Endothelial cell of umbilical vein (primary cell): ENCODE results near the gene NEU3. TPM values are rescaled to one million over a fixed set of nuclear protein-coding genes. Genes with fewer than 3 reads are reported as not detected.

Experiments
- BruUV-seq: library from RNA; stranded (reverse); fragments of 400-500 nt; replicated peaks from 2 replicates; lab custom pipeline; 2021; lab: Mats Ljungman, UMichigan
- CTCF ChIA-PET: fragments of 300-600, 350-600 bp; sonication (Branson Sonifier 250); formaldehyde crosslinking; loops from one replicate; lab custom pipeline; 2021; ENCODE audit warnings: antibody characterized with exemption, inconsistent platforms; lab: Charles Lee
- POLR2A ChIA-PET: fragments of 300-600, 350-600 bp; sonication (Branson Sonifier 250); formaldehyde crosslinking; loops from one replicate; lab custom pipeline; 2021; ENCODE audit warnings: antibody characterized with exemption, inconsistent platforms; lab: Charles Lee
- DNase-seq: peaks from one replicate; pipeline ENCODE4 v3.0.0-alpha.2; 2011; ENCODE audit warnings: low read depth, low spot score
- FAIRE-seq: peaks from 2 replicates; lab custom pipeline; 2011; peaks lifted over from hg19 to GRCh38; lab: Jason Lieb, UNC
- H2AFZ ChIP-seq: 2 replicates; pipeline ENCODE4 v1.6.0; 2012; ENCODE audit warnings: low read depth, low read length, control low read depth, inconsistent platforms
- H3K27ac ChIP-seq: 2 replicates; pipeline ENCODE4 v1.5.1; 2011; ENCODE audit warnings: low read depth, mild to moderate bottlenecking, control low read depth, low read length, moderate library complexity; ENCODE audit not compliant: insufficient read depth
- H3K27me3 ChIP-seq, 2 experiments: 2 replicates each; pipeline versions ENCODE4 v1.6.0 to v1.6.1; 2011; ENCODE audit warnings: low read length in 2 of 2, mixed read lengths in 1 of 2; ENCODE audit not compliant: control insufficient read depth in 2 of 2, insufficient read depth in 2 of 2
- H3K36me3 ChIP-seq, 2 experiments: 2 replicates in 1 of 2; 3 replicates in 1 of 2; pipeline ENCODE4 v1.5.1; 2011; ENCODE audit warnings: low read length in 2 of 2, mild to moderate bottlenecking in 1 of 2, moderate library complexity in 1 of 2; ENCODE audit not compliant: control insufficient read depth in 2 of 2, insufficient read depth in 2 of 2; ENCODE audit errors: extremely low read depth in 1 of 2
- H3K4me1 ChIP-seq: 3 replicates; pipeline ENCODE4 v1.5.1; 2011; ENCODE audit warnings: mild to moderate bottlenecking, low read length; ENCODE audit not compliant: control insufficient read depth, insufficient read depth; ENCODE audit errors: extremely low read depth
- H3K4me2 ChIP-seq: 2 replicates; pipeline ENCODE4 v1.6.1; 2011; ENCODE audit warnings: low read length, control low read depth, mixed read lengths; ENCODE audit not compliant: insufficient read depth
- H3K4me3 ChIP-seq, 3 experiments: fragments of 200-600 bp in 1 of 3; sonication (generic), shearing (Covaris generic) in 1 of 3; replicated peaks in 1 of 3; 2 replicates each; pipeline ENCODE4 v1.5.1; 2011 to 2016; ENCODE audit warnings: control low read depth in 3 of 3, low read length in 3 of 3, mild to moderate bottlenecking in 2 of 3, inconsistent platforms in 1 of 3, low read depth in 1 of 3, moderate library complexity in 1 of 3; ENCODE audit not compliant: insufficient read depth in 1 of 3
- H3K79me2 ChIP-seq: 2 replicates; pipeline ENCODE4 v1.6.0; 2012; ENCODE audit warnings: low read length, inconsistent platforms; ENCODE audit not compliant: control insufficient read depth, insufficient read depth
- H3K9ac ChIP-seq: replicated peaks from 2 replicates; pipeline ENCODE3; 2011; ENCODE audit warnings: low read length, control low read depth; ENCODE audit not compliant: insufficient read depth; ENCODE audit errors: extremely low read depth
- H3K9me1 ChIP-seq: replicated peaks from 3 replicates; pipeline ENCODE4 v1.6.0; 2011; ENCODE audit warnings: mild to moderate bottlenecking, low read length; ENCODE audit not compliant: control insufficient read depth, insufficient read depth; ENCODE audit errors: extremely low read depth
- H3K9me3 ChIP-seq: replicated peaks from 2 replicates; pipeline ENCODE4 v1.5.1; 2012; ENCODE audit warnings: low read length, inconsistent platforms; ENCODE audit not compliant: control insufficient read depth, insufficient read depth
- H4K20me1 ChIP-seq: replicated peaks from 2 replicates; pipeline ENCODE3; 2011; ENCODE audit warnings: mild to moderate bottlenecking, low read length; ENCODE audit not compliant: control insufficient read depth, insufficient read depth; ENCODE audit errors: extremely low read depth
- FOS ChIP-seq: IDR thresholded peaks from 2 replicates; pipeline ENCODE4 v1.6.1; 2011; ENCODE audit warnings: mild to moderate bottlenecking, low read length, moderate library complexity, borderline replicate concordance; ENCODE audit not compliant: insufficient read depth
- GATA2 ChIP-seq: IDR thresholded peaks from 2 replicates; pipeline ENCODE4 v1.7.0; 2011; ENCODE audit warnings: low read depth, mild to moderate bottlenecking, moderate library complexity, mixed read lengths, low read length; ENCODE audit not compliant: insufficient read length, insufficient read depth
- JUN ChIP-seq: IDR thresholded peaks from 2 replicates; pipeline ENCODE4 v1.6.1; 2011; ENCODE audit warnings: borderline replicate concordance, low read depth; ENCODE audit not compliant: insufficient read length, insufficient read depth
- MYC ChIP-seq: IDR thresholded peaks from one replicate; pipeline ENCODE4 v1.6.1; 2011; ENCODE audit warnings: mild to moderate bottlenecking, low read depth, low read length
- POLR2A ChIP-seq: IDR thresholded peaks from 2 replicates; pipeline ENCODE4 v1.6.1; 2012; ENCODE audit warnings: low read depth, mild to moderate bottlenecking, control low read depth, low read length
- POLR2AphosphoS5 ChIP-seq: IDR thresholded peaks from 2 replicates; pipeline ENCODE4 v1.6.1; 2012; ENCODE audit warnings: low read depth, mild to moderate bottlenecking, control low read depth, low read length, moderate library complexity; ENCODE audit not compliant: insufficient read depth
- dilution Hi-C: fragments of 300-500 bp; cut with MboI; formaldehyde crosslinking; loops from one replicate; pipeline ENCODE4 v1.15.0; 2019; ENCODE audit warnings: low sequenced_read_pairs; ENCODE audit not compliant: extremely low pct_ligation_motif_present
- intact Hi-C: fragments of 100-400 bp; cut with micrococcal nuclease; formaldehyde crosslinking; loops from one replicate; pipeline ENCODE4 v1.10.0; 2022
- polyA plus RNA-seq, 4 experiments: library from polyadenylated mRNA; depleted of rRNA in 3 of 4; stranded (reverse) in 3 of 4; unstranded in 1 of 4; fragments of >200 nt; gene quantifications; 2 replicates each; pipeline versions ENCODE4 v1.2.1 to v1.2.3, GENCODE V29; 2011 to 2012; ENCODE audit warnings: missing spikeins in 1 of 4
- total RNA-seq: library from RNA; stranded (reverse); gene quantifications from 2 replicates; pipeline ENCODE4 v1.2.3, GENCODE V29; 2021
- TF ChIP-seq, protein P1 (sequence below): IDR thresholded peaks from 2 replicates; pipeline ENCODE4 v1.6.1; 2011; ENCODE audit not compliant: insufficient read depth, insufficient read length
- TF ChIP-seq, protein P2 (sequence below), 2 donors: IDR thresholded peaks; 1 replicate in 1 of 2; 2 replicates in 1 of 2; pipeline ENCODE4 v1.5.1; 2011; ENCODE audit warnings: low read length in 2 of 2, mild to moderate bottlenecking in 2 of 2, moderate library complexity in 2 of 2, control low read depth in 1 of 2, inconsistent platforms in 1 of 2, low read depth in 1 of 2; ENCODE audit not compliant: insufficient read depth in 1 of 2; ENCODE audit errors: extremely low read depth in 1 of 2

NEU3 gene
- total and polyA plus RNA-seq, 2 donors (not counting 3 experiments of a cell fraction or from before 2014, with no cell fraction given) = 5.9 to 7.0 TPM

DNA sequence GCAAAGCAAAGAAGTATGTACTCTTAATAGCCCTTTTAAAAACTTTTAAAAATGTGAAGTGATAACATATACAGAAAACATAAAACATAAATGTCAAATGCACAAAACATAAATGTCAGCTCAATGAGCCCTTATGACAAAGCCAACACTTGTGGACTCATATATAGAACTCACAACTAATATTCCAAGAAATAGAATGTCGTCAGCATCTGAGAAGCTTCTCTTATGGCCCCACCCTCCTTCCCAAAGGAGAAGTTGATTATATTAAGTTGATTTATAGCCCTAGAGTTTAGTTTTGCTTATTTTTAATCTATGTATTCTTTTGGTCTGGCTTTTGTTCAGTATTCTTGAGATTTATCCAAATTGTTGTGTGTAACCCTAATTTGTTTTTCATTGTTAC lies 13.8 kb downstream of the NEU3 start:
- H3K27me3 ChIP-seq = no peaks in the 10 kb centered on the region
- peaks cover 0 to 11% of the 10 kb centered on the region in 2 experiments for H3K36me3 ChIP-seq
- H3K9me3 ChIP-seq = no peaks in the 10 kb centered on the region
- CTCF ChIA-PET = interaction anchor here (1.7 to 2.6 kb wide), 3 partner anchors 14 to 73 kb away, joined by 5 to 9 read pairs (median 9); partner anchors contain the start of gene NEU3
- no peak overlapping the region for H3K4me2 ChIP-seq
- H3K27ac ChIP-seq = no peak overlapping the region
- dilution Hi-C loops (loop anchor here (25.0 kb wide), 1 partner anchor 90 kb away; no protein-coding TSS in a partner anchor), intact Hi-C loops (no loop called here)
- POLR2A ChIA-PET = no interaction called here
- H3K4me1 ChIP-seq = no peaks in the 10 kb centered on the region
- DNase-seq (no peak), FAIRE-seq (no peak)
- H3K9me1 ChIP-seq = no peaks in the 10 kb centered on the region
- no peak overlapping the region for H3K4me3 ChIP-seq
- no peak overlapping the region for H2AFZ ChIP-seq
- no peaks in the 10 kb centered on the region for H3K79me2 ChIP-seq
- no peak overlapping the region for H3K9ac ChIP-seq
- TF ChIP-seq, protein P1, sequence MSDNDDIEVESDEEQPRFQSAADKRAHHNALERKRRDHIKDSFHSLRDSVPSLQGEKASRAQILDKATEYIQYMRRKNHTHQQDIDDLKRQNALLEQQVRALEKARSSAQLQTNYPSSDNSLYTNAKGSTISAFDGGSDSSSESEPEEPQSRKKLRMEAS = no peak
- no peak for TF ChIP-seq POLR2AphosphoS5
- no peaks in the 10 kb centered on the region for H4K20me1 ChIP-seq
- BruUV-seq = no TSS peak

DNA sequence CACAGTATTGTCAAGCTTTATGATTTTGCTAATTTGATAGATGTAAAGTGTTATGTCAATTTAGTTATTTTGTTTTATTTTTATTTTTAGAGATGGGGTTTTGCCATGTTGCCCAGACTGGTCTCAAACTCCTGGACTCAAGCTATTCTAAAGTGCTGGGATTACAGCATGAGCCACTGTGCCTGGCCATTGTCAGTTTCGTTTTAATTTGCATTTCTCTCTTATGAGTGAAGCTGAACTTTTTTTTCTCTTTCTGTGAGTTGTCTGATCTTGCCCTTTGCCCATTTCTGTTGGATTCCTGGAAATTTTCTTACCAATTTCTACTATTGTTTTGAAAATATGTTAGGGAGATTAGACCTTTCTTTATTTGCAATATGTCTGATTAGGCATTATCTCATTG lies 15.5 kb downstream of the NEU3 start:
- Histone ChIP-seq H3K9ac (no peak overlapping the region), H3K9me1 (no peaks in the 10 kb centered on the region), H3K4me1 (no peaks in the 10 kb centered on the region), H3K27me3 (no peaks in the 10 kb centered on the region), H3K27ac (no peak overlapping the region), H3K36me3 (peaks cover 0 to 14% of the 10 kb centered on the region in 2 experiments), H3K4me3 (no peak overlapping the region), H2AFZ (no peak overlapping the region), H4K20me1 (no peaks in the 10 kb centered on the region), H3K79me2 (no peaks in the 10 kb centered on the region), H3K9me3 (no peaks in the 10 kb centered on the region), H3K4me2 (no peak overlapping the region)
- intact Hi-C loops (no loop called here), dilution Hi-C loops (loop anchor here (25.0 kb wide), 1 partner anchor 92 kb away; no protein-coding TSS in a partner anchor)
- FAIRE-seq (no peak), DNase-seq (no peak)
- BruUV-seq = no TSS peak
- ChIA-PET CTCF (interaction anchor here (1.1 to 1.4 kb wide), 3 partner anchors 11 to 244 kb away, joined by 3 to 4 read pairs (median 3); no protein-coding TSS in a partner anchor), POLR2A (no interaction called here)
- TF ChIP-seq POLR2A = no peak
- no peak for TF ChIP-seq POLR2AphosphoS5
- no peak for TF ChIP-seq JUN
- TF ChIP-seq, protein P2, sequence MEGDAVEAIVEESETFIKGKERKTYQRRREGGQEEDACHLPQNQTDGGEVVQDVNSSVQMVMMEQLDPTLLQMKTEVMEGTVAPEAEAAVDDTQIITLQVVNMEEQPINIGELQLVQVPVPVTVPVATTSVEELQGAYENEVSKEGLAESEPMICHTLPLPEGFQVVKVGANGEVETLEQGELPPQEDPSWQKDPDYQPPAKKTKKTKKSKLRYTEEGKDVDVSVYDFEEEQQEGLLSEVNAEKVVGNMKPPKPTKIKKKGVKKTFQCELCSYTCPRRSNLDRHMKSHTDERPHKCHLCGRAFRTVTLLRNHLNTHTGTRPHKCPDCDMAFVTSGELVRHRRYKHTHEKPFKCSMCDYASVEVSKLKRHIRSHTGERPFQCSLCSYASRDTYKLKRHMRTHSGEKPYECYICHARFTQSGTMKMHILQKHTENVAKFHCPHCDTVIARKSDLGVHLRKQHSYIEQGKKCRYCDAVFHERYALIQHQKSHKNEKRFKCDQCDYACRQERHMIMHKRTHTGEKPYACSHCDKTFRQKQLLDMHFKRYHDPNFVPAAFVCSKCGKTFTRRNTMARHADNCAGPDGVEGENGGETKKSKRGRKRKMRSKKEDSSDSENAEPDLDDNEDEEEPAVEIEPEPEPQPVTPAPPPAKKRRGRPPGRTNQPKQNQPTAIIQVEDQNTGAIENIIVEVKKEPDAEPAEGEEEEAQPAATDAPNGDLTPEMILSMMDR (IDR thresholded peaks at IDR 0.05; ENCODE audit: extremely low read depth in 1 of 2, insufficient read depth in 1 of 2, low read depth in 1 of 2, low read length in 2 of 2) = no peak
- TF ChIP-seq, protein P1 = no peak
- TF ChIP-seq FOS = no peak
- no peak for TF ChIP-seq MYC
- no peak for TF ChIP-seq GATA2
